ENCODE measurements around the gene KIAA1217. TPM values are rescaled to one million over a fixed set of nuclear protein-coding genes. Genes with fewer than 3 reads are reported as not detected.

KIAA1217 gene
- total RNA-seq, 1 experiment from 2014 or later, result 7.8 TPM

GRCh38 chr10:24278176-24278889, 69.4 kb downstream of the KIAA1217 start:
- H3K9me3 ChIP-seq (ENCODE audit: control insufficient read depth in 1 of 2, insufficient read depth in 1 of 2, low read depth in 1 of 2, low read length in 2 of 2), result no peaks in the 10 kb centered on the region
- POLR2A ChIA-PET, result no interaction called here
- no peaks in the 10 kb centered on the region for H3K79me2 ChIP-seq (ENCODE audit: insufficient read depth, low read length)
- H3K27ac ChIP-seq (ENCODE audit: low read depth, low read length), result no peak overlapping the region
- H2AFZ ChIP-seq (ENCODE audit: low read depth, low read length, poor library complexity, severe bottlenecking), result no peak overlapping the region
- no peak for TF ChIP-seq CTCF (IDR thresholded peaks at IDR 0.05 in 2 of 3, conservative IDR thresholded peaks at IDR 0.05 in 1 of 3; ENCODE audit: borderline replicate concordance in 1 of 3, insufficient read depth in 1 of 3, low read depth in 2 of 3, low read length in 2 of 3)
- TF ChIP-seq ZFX (IDR thresholded peaks at IDR 0.05), result no peak
- TF ChIP-seq CBX3 (IDR thresholded peaks at IDR 0.05; ENCODE audit: low read depth), result no peak
- no peak for TF ChIP-seq RAD21 (IDR thresholded peaks at IDR 0.05; ENCODE audit: low read depth)
- no peak for TF ChIP-seq EGR1 (IDR thresholded peaks at IDR 0.05; ENCODE audit: low read depth)
- no peak for TF ChIP-seq EZH2phosphoT487 (IDR thresholded peaks at IDR 0.05; ENCODE audit: borderline replicate concordance)
- TF ChIP-seq POLR2A (IDR thresholded peaks at IDR 0.05; ENCODE audit: borderline replicate concordance, extremely low read depth, insufficient read depth, insufficient read length), result no peak
- TF ChIP-seq JUND (IDR thresholded peaks at IDR 0.05), result no peak
- TF ChIP-seq SIN3A (IDR thresholded peaks at IDR 0.05; ENCODE audit: low read depth), result no peak
- no peak for TF ChIP-seq SP1 (IDR thresholded peaks at IDR 0.05; ENCODE audit: low read depth)
- no peak for TF ChIP-seq MAX (IDR thresholded peaks at IDR 0.05)
- no peak for TF ChIP-seq TCF7L2 (IDR thresholded peaks at IDR 0.05; ENCODE audit: borderline replicate concordance, extremely low read depth, insufficient read depth, insufficient read length)
- no peak for TF ChIP-seq YY1 (IDR thresholded peaks at IDR 0.05; ENCODE audit: extremely low read depth, insufficient replicate concordance, low read depth, low read length)
- no peak for TF ChIP-seq POLR2AphosphoS5 (IDR thresholded peaks at IDR 0.05; ENCODE audit: low read depth, low read length)
- no peak for TF ChIP-seq SRF (IDR thresholded peaks at IDR 0.05; ENCODE audit: low read depth)
- TF ChIP-seq ELF1 (IDR thresholded peaks at IDR 0.05; ENCODE audit: borderline replicate concordance, low read depth), result no peak
- TF ChIP-seq ZNF274 (IDR thresholded peaks at IDR 0.05; ENCODE audit: low read depth, low read length), result no peak
- BruUV-seq (replicated peaks), result no TSS peak
- ATAC-seq (no peak), DNase-seq (ENCODE audit: low read depth, low spot score) (no peak)
- no peaks in the 10 kb centered on the region for H3K4me1 ChIP-seq (ENCODE audit: control insufficient read depth in 1 of 2, insufficient read depth in 2 of 2, low read length in 2 of 2)
- H3K27me3 ChIP-seq (ENCODE audit: insufficient read depth, low read length), result no peaks in the 10 kb centered on the region
- H3K9ac ChIP-seq (ENCODE audit: low read length), result no peak overlapping the region
- RAD21 ChIA-PET (ENCODE audit: low non-redundant PET in 1 of 2, low total read pairs in 2 of 2, uncharacterized antibody in 2 of 2, unreplicated experiment in 2 of 2), result no interaction called here
- no peak overlapping the region for H3K4me3 ChIP-seq (replicated peaks in 1 of 2; ENCODE audit: low read depth in 1 of 2, low read length in 2 of 2)
- CTCF ChIA-PET, result no interaction called here
- intact Hi-C loops (cut with micrococcal nuclease), result no loop called here
- no peaks in the 10 kb centered on the region for H3K36me3 ChIP-seq (ENCODE audit: control insufficient read depth in 1 of 2, insufficient read depth in 2 of 2, low read length in 2 of 2)
- H4K20me1 ChIP-seq (ENCODE audit: insufficient read depth), result no peaks in the 10 kb centered on the region
- H3K9me2 ChIP-seq (ENCODE audit: insufficient read depth), result no peaks in the 10 kb centered on the region
- no peak overlapping the region for H3K4me2 ChIP-seq (ENCODE audit: low read length)
